KMS-11 (cell line): ENCODE data around the gene CTDP1.

Source experiments
- H2AFZ ChIP-seq: fragments of 200-600 bp; sonication (generic); 2 replicates; pipeline ENCODE4 v1.6.1; 2016; ENCODE audit warnings: antibody characterized with exemption, mixed run types, low read depth
- H3K27ac ChIP-seq: fragments of 200-600 bp; sonication (generic); 2 replicates; pipeline ENCODE4 v1.6.1; 2016; ENCODE audit warnings: mild to moderate bottlenecking, mixed run types
- H3K27me3 ChIP-seq: fragments of 200-600 bp; sonication (generic); 2 replicates; pipeline ENCODE4 v1.6.1; 2017; ENCODE audit warnings: mild to moderate bottlenecking, low read depth, mixed run types, moderate library complexity; ENCODE audit not compliant: insufficient read depth
- H3K36me3 ChIP-seq: fragments of 200-600 bp; sonication (generic); 2 replicates; pipeline ENCODE4 v1.6.1; 2017; ENCODE audit warnings: mild to moderate bottlenecking, mixed run types; ENCODE audit not compliant: insufficient read depth
- H3K4me1 ChIP-seq: fragments of 200-600 bp; sonication (generic); 2 replicates; pipeline ENCODE4 v1.6.1; 2016; ENCODE audit warnings: mild to moderate bottlenecking, low read depth, mixed run types; ENCODE audit not compliant: poor library complexity, severe bottlenecking
- H3K4me2 ChIP-seq: fragments of 200-600 bp; sonication (generic); 2 replicates; pipeline ENCODE4 v1.7.0; 2016; ENCODE audit warnings: mild to moderate bottlenecking, mixed run types
- H3K4me3 ChIP-seq: fragments of 200-600 bp; sonication (generic); IDR thresholded peaks from 2 replicates; pipeline ENCODE4 v1.6.1; 2017; ENCODE audit warnings: low read depth, low read length, mixed read lengths; ENCODE audit not compliant: insufficient read depth
- H3K79me2 ChIP-seq: fragments of 200-600 bp; sonication (generic); 2 replicates; pipeline ENCODE4 v1.6.1; 2016; ENCODE audit warnings: low read depth, mixed run types; ENCODE audit not compliant: insufficient read depth
- H3K9ac ChIP-seq: fragments of 200-600 bp; sonication (generic); 2 replicates; pipeline ENCODE4 v1.6.1; 2016; ENCODE audit warnings: mild to moderate bottlenecking, mixed run types
- H4K20me1 ChIP-seq: fragments of 200-600 bp; sonication (generic); 2 replicates; pipeline ENCODE4 v1.6.1; 2016; ENCODE audit warnings: mild to moderate bottlenecking, mixed run types; ENCODE audit not compliant: insufficient read depth
- CTCF ChIP-seq: fragments of 200-600 bp; sonication (generic); conservative IDR thresholded peaks from 2 replicates; pipeline ENCODE4 v1.6.1; 2017; ENCODE audit warnings: low read depth, mild to moderate bottlenecking, antibody characterized with exemption, low read length, moderate library complexity, mixed read lengths

CTDP1 gene

GRCh38 chr18:79640064-79640672 lies 39.4 kb upstream of the CTDP1 start:
- Histone ChIP-seq H3K4me3 (no peak overlapping the region), H2AFZ (no peak overlapping the region), H3K4me2 (no peak overlapping the region), H3K4me1 (peaks cover 7% of the 10 kb centered on the region), H4K20me1 (no peaks in the 10 kb centered on the region), H3K9ac (no peak overlapping the region), H3K36me3 (no peaks in the 10 kb centered on the region), H3K79me2 (no peaks in the 10 kb centered on the region), H3K27me3 (no peaks in the 10 kb centered on the region), H3K27ac (no peak overlapping the region)
- no peak for TF ChIP-seq CTCF

- Histone ChIP-seq H4K20me1 (no peaks in the 10 kb centered on the region), H2AFZ (no peak overlapping the region), H3K27me3 (no peaks in the 10 kb centered on the region), H3K9ac (no peak overlapping the region), H3K79me2 (no peaks in the 10 kb centered on the region), H3K4me1 (peaks cover 7% of the 10 kb centered on the region), H3K4me3 (no peak overlapping the region), H3K27ac (no peak overlapping the region), H3K36me3 (no peaks in the 10 kb centered on the region), H3K4me2 (no peak overlapping the region)
- TF ChIP-seq CTCF: no peak
These were observed 38.7 kb upstream of the CTDP1 start for GRCh38 chr18:79640875-79641274.

GRCh38 chr18:79641722-79642497 lies 37.7 kb upstream of the CTDP1 start:
- Histone ChIP-seq H3K9ac (no peak overlapping the region), H2AFZ (no peak overlapping the region), H3K4me1 (peaks cover 7% of the 10 kb centered on the region), H3K4me3 (no peak overlapping the region), H3K27me3 (no peaks in the 10 kb centered on the region), H3K27ac (no peak overlapping the region), H4K20me1 (no peaks in the 10 kb centered on the region), H3K79me2 (no peaks in the 10 kb centered on the region), H3K36me3 (no peaks in the 10 kb centered on the region), H3K4me2 (no peak overlapping the region)
- no peak for TF ChIP-seq CTCF

GRCh38 chr18:79642626-79643025 lies 37.0 kb upstream of the CTDP1 start:
- no peaks in the 10 kb centered on the region for H3K36me3 ChIP-seq
- H3K9ac ChIP-seq: no peak overlapping the region
- TF ChIP-seq CTCF: no peak
- no peaks in the 10 kb centered on the region for H4K20me1 ChIP-seq
- no peak overlapping the region for H3K27ac ChIP-seq
- H3K4me1 ChIP-seq: peaks cover 7% of the 10 kb centered on the region
- no peaks in the 10 kb centered on the region for H3K79me2 ChIP-seq
- H3K4me2 ChIP-seq: no peak overlapping the region
- H3K27me3 ChIP-seq: no peaks in the 10 kb centered on the region
- H2AFZ ChIP-seq: no peak overlapping the region
- no peak overlapping the region for H3K4me3 ChIP-seq
